K562 (cell line): ENCODE results near the gene SLC26A1. TPM values are rescaled to one million over a fixed set of nuclear protein-coding genes. Genes with fewer than 3 reads are reported as not detected.

Experiments used
- CEBPG ChIP-seq, 3 experiments: fragments of 200-800 bp in 1 of 3; sonication (Bioruptor generic) in 1 of 3; sonication (generic) in 1 of 3; formaldehyde crosslinking in 1 of 3; IDR thresholded peaks in 2 of 3; conservative IDR thresholded peaks in 1 of 3; 2 replicates each; pipeline versions ENCODE4 v1.6.1 to v1.8.0; 2016 to 2022; ENCODE audit warnings: missing compliant biosample characterization in 2 of 3, missing genetic modification characterization in 2 of 3, mild to moderate bottlenecking in 1 of 3, missing genetic modification reagents in 1 of 3
- CXXC5 ChIP-seq: fragments of 250-450 bp; sonication (Bioruptor Pico); IDR thresholded peaks from 2 replicates; pipeline ENCODE4 v1.8.0; 2022; ENCODE audit warnings: inconsistent platforms, mild to moderate bottlenecking, moderate library complexity
- MAFF ChIP-seq: IDR thresholded peaks from 2 replicates; pipeline ENCODE4 v1.6.1; 2012; ENCODE audit warnings: low read length, improper control_type of control experiment
- MNT ChIP-seq, 2 experiments: fragments of 450-650 bp; conservative IDR thresholded peaks; 2 replicates each; pipeline ENCODE4 v1.6.1; 2017; ENCODE audit warnings: mild to moderate bottlenecking in 2 of 2, moderate library complexity in 2 of 2
- NCOR1 ChIP-seq: fragments of 450-650 bp; IDR thresholded peaks from 2 replicates; pipeline ENCODE4 v1.6.1; 2016; ENCODE audit warnings: mild to moderate bottlenecking, moderate library complexity
- NFYB ChIP-seq: IDR thresholded peaks from 2 replicates; pipeline ENCODE4 v1.6.1; 2011; ENCODE audit warnings: mild to moderate bottlenecking, moderate library complexity; ENCODE audit not compliant: insufficient read length; ENCODE audit errors: extremely low read depth
- NR2C2 ChIP-seq, 2 experiments: fragments of 200-800 bp in 1 of 2; sonication (Bioruptor generic) in 1 of 2; sonication (generic) in 1 of 2; formaldehyde crosslinking in 1 of 2; IDR thresholded peaks; 2 replicates each; pipeline versions ENCODE4 v1.6.1 to v1.8.0; 2016 to 2022; ENCODE audit warnings: mild to moderate bottlenecking in 1 of 2, missing compliant biosample characterization in 1 of 2, missing genetic modification characterization in 1 of 2, missing genetic modification reagents in 1 of 2
- PATZ1 ChIP-seq: fragments of 250-450 bp; sonication (Bioruptor Pico); IDR thresholded peaks from 2 replicates; pipeline ENCODE4 v1.5.0; 2020; ENCODE audit warnings: mild to moderate bottlenecking, borderline replicate concordance
- PHF8 ChIP-seq: fragments of 200-600 bp; sonication (generic); IDR thresholded peaks from 2 replicates; pipeline ENCODE4 v1.6.1; 2012; ENCODE audit warnings: mixed run types, mild to moderate bottlenecking, inconsistent platforms, low read length, moderate library complexity, borderline replicate concordance
- POLR2AphosphoS5 ChIP-seq: IDR thresholded peaks from 2 replicates; pipeline ENCODE4 v1.6.1; 2011; ENCODE audit warnings: mild to moderate bottlenecking, low read depth, low read length, moderate library complexity; ENCODE audit not compliant: control insufficient read depth, insufficient read depth
- RB1 ChIP-seq: fragments of 450-650 bp; IDR thresholded peaks from 2 replicates; pipeline ENCODE4 v1.6.1; 2017; ENCODE audit warnings: low read depth, mild to moderate bottlenecking
- SOX6 ChIP-seq: fragments of 450-650 bp; IDR thresholded peaks from 2 replicates; pipeline ENCODE4 v1.6.1; 2014; ENCODE audit warnings: mild to moderate bottlenecking
- SUPT5H ChIP-seq: fragments of 450-650 bp; IDR thresholded peaks from 2 replicates; pipeline ENCODE4 v1.6.1; 2016
- TCF15 ChIP-seq: fragments of 250-450 bp; sonication (Bioruptor Pico); IDR thresholded peaks from 2 replicates; pipeline ENCODE4 v1.8.0; 2022; ENCODE audit warnings: moderate library complexity, mild to moderate bottlenecking, inconsistent platforms
- TRIM24 ChIP-seq, 2 experiments: fragments of 450-650 bp; IDR thresholded peaks; 2 replicates each; pipeline ENCODE4 v1.6.1; 2016
- ZFP36 ChIP-seq: fragments of 150-350 bp; IDR thresholded peaks from 2 replicates; pipeline ENCODE4 v1.6.1; 2018; ENCODE audit warnings: low read length, low read depth; ENCODE audit not compliant: partially characterized antibody
- ZFP91 ChIP-seq: sonication (generic); formaldehyde crosslinking; IDR thresholded peaks from 2 replicates; pipeline ENCODE4 v1.8.0; 2022; ENCODE audit warnings: mild to moderate bottlenecking, missing genetic modification reagents
- ZNF146 ChIP-seq: IDR thresholded peaks from one replicate; pipeline ENCODE4 v1.6.1; 2018; ENCODE audit warnings: missing compliant biosample characterization; ENCODE audit not compliant: unreplicated experiment
- ZNF277 ChIP-seq: fragments of 250-450 bp; sonication (Bioruptor Pico); IDR thresholded peaks from 2 replicates; pipeline ENCODE4 v1.8.0; 2022; ENCODE audit warnings: inconsistent platforms, mild to moderate bottlenecking, moderate library complexity, borderline replicate concordance
- polyA plus RNA-seq, 8 experiments: library from polyadenylated mRNA; depleted of rRNA in 4 of 8; stranded (reverse) in 5 of 8; unstranded in 3 of 8; fragments of >200 nt; fragmentation: Nextera tagmentation in 2 of 8; fragmentation: Illumina TruSeq in 1 of 8; extraction: Ambion mirVana in 2 of 8; extraction: Trizol in 1 of 8; gene quantifications; 2 replicates each; pipeline versions ENCODE4 v1.2.1 to v1.2.3, GENCODE V29; 2011 to 2014; ENCODE audit warnings: inconsistent platforms in 1 of 8, missing spikeins in 1 of 8
- total RNA-seq, 7 experiments: library from RNA; depleted of rRNA in 6 of 7; stranded (reverse); fragments of >200 nt in 6 of 7; fragmentation: Illumina TruSeq in 2 of 7; extraction: Trizol in 2 of 7; gene quantifications; 2 replicates each; pipeline versions ENCODE4 v1.2.1 to v1.2.3, GENCODE V29; 2011 to 2021; ENCODE audit warnings: low replicate concordance in 1 of 7

Gene SLC26A1
- total and polyA plus RNA-seq, 9 of the 15 experiments (the other 6 are each of a cell fraction or from before 2014, with no cell fraction given): 0.11 to 4.2 (median 0.95) TPM

- TF ChIP-seq MNT (conservative IDR thresholded peaks at IDR 0.05) (peak; percentile 62 to 86), NCOR1 (peak; percentile 45), PATZ1 (CRISPR knock-in tag) (no peak), RB1 (0 out of 2 replicates have a peak, but pooled peaks have one; percentile 7), POLR2AphosphoS5 (peak; percentile 66; the same call in 1 of the 2 replicates), ZNF146 (no peak), SUPT5H (peak; percentile 65), MAFF (no peak), CEBPG (CRISPR knock-in tag; IDR thresholded peaks at IDR 0.05) (no peak), CEBPG (tag; conservative IDR thresholded peaks at IDR 0.05 in 1 of 2, IDR thresholded peaks at IDR 0.05 in 1 of 2) (no peak), ZFP91 (CRISPR knock-in tag) (0 out of 2 replicates have a peak, but pooled peaks have one; percentile 70), NFYB (no peak), ZNF277 (CRISPR knock-in tag) (no peak), CXXC5 (CRISPR knock-in tag) (peak; percentile 77), ZFP36 (peak; percentile 20), TRIM24 (IDR thresholded peaks at IDR 0.05) (0 out of 4 replicates have a peak, but pooled peaks of 1 of the 2 experiments have one; percentile 43), NR2C2 (CRISPR knock-in tag; IDR thresholded peaks at IDR 0.05) (peak; percentile 51; the same call in 1 of the 2 replicates), NR2C2 (tag; IDR thresholded peaks at IDR 0.05) (peak; percentile 89), SOX6 (peak; percentile 64), PHF8 (peak; percentile 47; the same call in 1 of the 2 replicates), TCF15 (CRISPR knock-in tag) (0 out of 2 replicates have a peak, but pooled peaks have one; percentile 10)
These were observed 700 bp downstream of the SLC26A1 start (continued) for GRCh38 chr4:992297-993110.
